DND-41 (cell line): ENCODE results near the gene GNB3.
A peak's percentile ranks its signal among the peaks of the same experiment; 100 is the strongest.

ENCODE experiments used
- ATAC-seq: fragments of 200-7000 bp; cut with Tn5 transposase; 3 replicates; pipeline ENCODE4 v1.9.1; 2021; ENCODE audit warnings: low read depth; ENCODE audit not compliant: insufficient read depth
- DNase-seq: peaks from one replicate; pipeline ENCODE4 v3.0.0-alpha.2; 2020
- H2AFZ ChIP-seq: 2 replicates; pipeline ENCODE4 v1.6.0; 2012; ENCODE audit warnings: low read depth, low read length
- H3K27ac ChIP-seq: 2 replicates; pipeline ENCODE4 v1.5.1; 2012; ENCODE audit warnings: low read length, inconsistent platforms
- H3K27me3 ChIP-seq: fragments of 200-600 bp; sonication (generic); 2 replicates; pipeline ENCODE4 v1.6.0; 2012; ENCODE audit warnings: low read length, mild to moderate bottlenecking, inconsistent platforms; ENCODE audit not compliant: insufficient read depth, poor library complexity
- H3K36me3 ChIP-seq: 2 replicates; pipeline ENCODE4 v1.5.1; 2012; ENCODE audit warnings: low read length, inconsistent platforms; ENCODE audit not compliant: insufficient read depth
- H3K4me1 ChIP-seq: 2 replicates; pipeline ENCODE4 v1.5.1; 2012; ENCODE audit warnings: mild to moderate bottlenecking, low read length; ENCODE audit not compliant: insufficient read depth
- H3K4me2 ChIP-seq: 2 replicates; pipeline ENCODE4 v1.6.0; 2012; ENCODE audit warnings: mild to moderate bottlenecking, moderate library complexity, low read length, inconsistent platforms; ENCODE audit not compliant: insufficient read depth
- H3K4me3 ChIP-seq, 2 experiments: fragments of 200-600 bp in 1 of 2; shearing (Covaris generic) in 1 of 2; 2 replicates each; pipeline ENCODE4 v1.5.1; 2012 to 2016; ENCODE audit warnings: inconsistent platforms in 2 of 2, low read length in 2 of 2, mild to moderate bottlenecking in 2 of 2, low read depth in 1 of 2, moderate library complexity in 1 of 2
- H3K79me2 ChIP-seq: 2 replicates; pipeline ENCODE4 v1.6.0; 2012; ENCODE audit warnings: low read length, inconsistent platforms; ENCODE audit not compliant: insufficient read depth
- H3K9ac ChIP-seq: 2 replicates; pipeline ENCODE4 v1.6.0; 2012; ENCODE audit warnings: low read depth, mild to moderate bottlenecking, inconsistent platforms, low read length, moderate library complexity
- H3K9me3 ChIP-seq: 2 replicates; pipeline ENCODE4 v1.5.1; 2012; ENCODE audit warnings: low read length, moderate library complexity, mild to moderate bottlenecking, inconsistent platforms; ENCODE audit not compliant: insufficient read depth, severe bottlenecking
- H4K20me1 ChIP-seq: 2 replicates; pipeline ENCODE4 v1.6.0; 2012; ENCODE audit warnings: low read length; ENCODE audit not compliant: insufficient read depth
- CTCF ChIP-seq: IDR thresholded peaks from 2 replicates; pipeline ENCODE4 v1.5.1; 2012; ENCODE audit warnings: borderline replicate concordance, low read length, moderate library complexity, mild to moderate bottlenecking; ENCODE audit not compliant: poor library complexity, severe bottlenecking; ENCODE audit errors: extremely low read depth
- EZH2 ChIP-seq: IDR thresholded peaks from 3 replicates; pipeline ENCODE4 v1.6.1; 2012; ENCODE audit warnings: borderline replicate concordance, low read depth, mild to moderate bottlenecking, moderate library complexity, low read length, inconsistent platforms; ENCODE audit not compliant: severe bottlenecking

GNB3 gene

GRCh38 chr12:6845395-6845794 is 4.7 kb downstream of the GNB3 start:
- no peak overlapping the region for H3K4me3 ChIP-seq
- peaks cover 41% of the 10 kb centered on the region for H3K36me3 ChIP-seq
- peaks cover 17% of the 10 kb centered on the region for H3K79me2 ChIP-seq
- H3K4me2 ChIP-seq = no peak overlapping the region
- H3K4me1 ChIP-seq = peaks cover 14% of the 10 kb centered on the region
- no peak overlapping the region for H2AFZ ChIP-seq
- DNase-seq = no peak
- H3K27me3 ChIP-seq = no peaks in the 10 kb centered on the region
- no peak overlapping the region for H3K9ac ChIP-seq
- H4K20me1 ChIP-seq = peaks cover 3% of the 10 kb centered on the region; the same call in 1 of the 2 replicates
- no peaks in the 10 kb centered on the region for H3K9me3 ChIP-seq
- ATAC-seq = no peak
- no peak for TF ChIP-seq EZH2
- H3K27ac ChIP-seq = no peak overlapping the region

- no peaks in the 10 kb centered on the region for H3K27me3 ChIP-seq
- H4K20me1 ChIP-seq = peaks cover 7% of the 10 kb centered on the region; the same call in 1 of the 2 replicates
- no peak overlapping the region for H2AFZ ChIP-seq
- DNase-seq = no peak
- peaks cover 45% of the 10 kb centered on the region for H3K36me3 ChIP-seq
- TF ChIP-seq CTCF (no peak), EZH2 (no peak)
- no peak overlapping the region for H3K4me3 ChIP-seq
- H3K9me3 ChIP-seq = no peaks in the 10 kb centered on the region
- peaks cover 19% of the 10 kb centered on the region for H3K4me1 ChIP-seq
- no peak for ATAC-seq
- H3K4me2 ChIP-seq = no peak overlapping the region
- peaks cover 24% of the 10 kb centered on the region for H3K79me2 ChIP-seq
- H3K9ac ChIP-seq = no peak overlapping the region
- H3K27ac ChIP-seq = no peak overlapping the region
Observed at GRCh38 chr12:6846316-6846869, 5.7 kb downstream of the GNB3 start.

GRCh38 chr12:6847676-6848075 is 7.0 kb downstream of the GNB3 start:
- Histone ChIP-seq H3K4me3 (no peak overlapping the region), H4K20me1 (peaks cover 7% of the 10 kb centered on the region; the same call in 1 of the 2 replicates), H3K4me2 (no peak overlapping the region), H3K4me1 (peaks cover 21% of the 10 kb centered on the region), H2AFZ (no peak overlapping the region), H3K27me3 (no peaks in the 10 kb centered on the region), H3K9me3 (no peaks in the 10 kb centered on the region), H3K9ac (no peak overlapping the region), H3K36me3 (peaks cover 45% of the 10 kb centered on the region), H3K79me2 (peaks cover 26% of the 10 kb centered on the region), H3K27ac (no peak overlapping the region)
- TF ChIP-seq CTCF (no peak), EZH2 (no peak)
- ATAC-seq (no peak), DNase-seq (no peak)

GRCh38 chr12:6849427-6849826 is 8.7 kb downstream of the GNB3 start:
- H3K9ac ChIP-seq = peak overlapping the region; percentile 81; the same call in 1 of the 2 replicates
- H2AFZ ChIP-seq = no peak overlapping the region
- H3K9me3 ChIP-seq = no peaks in the 10 kb centered on the region
- peaks cover 52% of the 10 kb centered on the region for H3K36me3 ChIP-seq
- peaks cover 37% of the 10 kb centered on the region for H3K4me1 ChIP-seq
- H3K27me3 ChIP-seq = no peaks in the 10 kb centered on the region
- ATAC-seq (no peak), DNase-seq (no peak)
- TF ChIP-seq EZH2 (no peak), CTCF (no peak)
- H3K79me2 ChIP-seq = peaks cover 43% of the 10 kb centered on the region
- no peak overlapping the region for H3K27ac ChIP-seq
- H3K4me2 ChIP-seq = peak overlapping the region; percentile 95
- peak overlapping the region in 1 of 2 experiments; percentile 87; a peak in 2 of 4 replicates for H3K4me3 ChIP-seq
- H4K20me1 ChIP-seq = peaks cover 22% of the 10 kb centered on the region
